Limb (tissue), 2 donors: ENCODE results near the gene SNX10.

Source experiments
- DNase-seq, 2 donors: peaks; one replicate each; pipeline ENCODE4 v3.0.0-alpha.2; 2016; ENCODE audit errors: extremely low spot score in 2 of 2

Gene SNX10

DNA sequence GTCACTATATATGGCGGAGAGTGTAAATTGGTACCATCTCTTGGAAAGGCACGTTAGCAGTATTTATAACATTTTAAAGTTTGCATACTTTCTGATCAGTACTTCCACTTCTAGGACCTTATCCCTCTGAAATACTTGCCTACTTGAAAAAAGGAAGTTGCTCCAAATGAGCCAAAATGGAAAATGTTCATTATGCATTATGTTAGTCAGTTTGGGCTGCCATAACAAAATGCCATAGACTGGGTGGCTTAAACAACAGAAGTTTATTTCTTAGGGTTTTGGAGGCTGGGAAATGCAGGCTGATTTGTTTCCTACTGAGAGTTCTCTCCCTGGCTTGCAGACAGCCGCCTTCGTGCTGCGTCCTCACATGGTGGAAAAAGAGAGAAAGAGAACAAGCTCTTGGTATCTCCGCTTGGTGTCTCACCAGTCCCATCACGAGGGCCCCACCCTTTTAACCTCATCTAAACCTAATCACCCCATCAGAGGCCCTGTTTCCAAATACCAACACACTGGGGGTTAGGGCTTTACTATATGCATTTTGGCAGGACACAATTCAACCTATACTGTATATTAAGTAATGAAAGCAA, 6.9 kb downstream of the SNX10 start:
- no peak for DNase-seq

DNA sequence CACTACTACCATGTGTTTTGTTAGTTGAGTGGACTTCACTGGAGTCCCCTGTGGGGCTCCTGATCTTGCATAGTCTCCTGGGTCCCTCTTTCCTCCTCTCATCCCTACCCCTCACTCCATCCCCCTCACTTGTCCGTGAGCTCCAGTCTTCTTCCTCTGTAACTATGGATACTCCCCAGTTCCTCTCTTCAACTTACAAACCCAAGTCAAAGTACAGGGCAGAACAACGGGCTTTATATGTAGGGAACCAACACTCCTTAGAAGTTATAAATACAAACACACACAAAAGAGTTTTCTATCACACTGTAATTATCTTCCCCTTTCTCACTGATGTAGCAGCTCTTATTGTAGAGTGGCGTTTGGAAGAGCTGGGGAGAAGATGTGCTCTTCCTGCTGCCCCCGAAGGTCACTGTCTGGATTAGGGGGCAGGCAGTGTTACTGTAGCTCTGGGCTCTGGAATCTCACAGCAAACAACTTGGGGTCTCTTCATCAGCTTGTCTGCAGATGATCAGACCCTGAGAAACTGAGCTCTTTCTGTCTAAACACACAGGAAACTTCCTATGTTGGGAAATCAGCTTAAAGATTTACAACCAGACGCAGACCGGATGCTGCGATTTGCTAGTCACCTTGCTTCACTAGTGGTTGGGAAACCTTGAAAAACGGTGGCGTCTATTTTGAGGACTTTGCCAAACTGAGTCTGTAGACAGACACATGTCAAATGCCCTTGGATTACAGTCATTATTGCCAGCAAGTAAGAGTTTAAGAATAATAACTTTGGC, 13.6 kb downstream of the SNX10 start:
- DNase-seq = no peak

DNA sequence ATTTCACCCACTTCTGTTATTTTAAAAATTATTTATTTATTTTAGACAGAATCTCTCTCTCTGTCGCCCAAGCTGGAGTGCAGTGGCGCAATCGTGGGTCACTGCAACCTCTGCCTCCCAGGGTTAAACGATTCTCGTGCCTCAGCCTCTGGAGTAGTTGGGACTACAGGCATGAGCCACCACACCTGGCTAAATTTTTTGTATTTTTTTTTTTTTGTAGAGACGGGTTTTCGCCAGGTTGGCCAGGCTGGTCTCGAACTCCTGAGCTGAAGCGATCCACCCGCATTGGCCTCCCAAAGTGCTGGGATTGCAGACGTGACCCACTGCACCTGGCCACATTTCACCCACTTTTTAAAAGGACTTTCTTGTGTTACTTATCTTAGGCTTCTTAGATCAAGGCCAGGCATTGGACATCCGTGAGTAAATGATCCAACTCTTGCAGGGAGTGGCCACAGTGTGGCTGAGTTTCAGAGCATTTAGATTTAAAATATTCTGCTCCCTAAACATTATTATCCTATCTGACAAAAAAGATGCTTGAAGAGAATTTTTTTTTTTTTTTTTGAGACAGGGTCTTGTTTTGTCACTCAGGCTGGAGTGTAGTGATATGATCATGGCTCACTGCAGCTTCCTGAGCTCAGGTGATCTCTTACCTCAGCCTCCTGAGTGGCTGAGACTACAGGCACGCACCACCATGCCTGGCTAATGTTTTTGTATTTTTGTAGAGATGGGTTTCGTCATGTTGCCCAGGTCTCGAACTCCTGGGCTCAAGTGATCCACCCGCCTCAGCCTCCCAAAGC, 14.4 kb downstream of the SNX10 start:
- DNase-seq = no peak

DNA sequence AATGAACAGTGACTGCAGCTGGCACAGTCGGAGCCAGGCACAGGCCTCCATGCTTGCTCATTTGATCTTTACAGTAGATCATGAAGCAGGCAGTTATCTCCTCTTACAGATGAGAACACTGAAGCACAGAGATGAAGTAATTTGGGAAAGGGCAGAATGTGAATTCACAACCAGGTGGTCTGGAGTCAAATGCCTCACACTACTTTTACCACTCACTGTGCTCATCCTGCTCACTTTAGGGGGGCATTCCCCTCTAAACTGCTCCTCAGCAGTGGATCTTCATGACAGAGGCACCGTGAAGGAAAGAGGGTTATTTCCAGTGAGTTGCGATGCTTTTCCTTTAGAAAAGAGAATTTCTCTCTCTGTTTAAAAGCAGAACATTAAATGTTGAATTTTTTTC, 15.1 kb downstream of the SNX10 start:
- DNase-seq = no peak

DNA sequence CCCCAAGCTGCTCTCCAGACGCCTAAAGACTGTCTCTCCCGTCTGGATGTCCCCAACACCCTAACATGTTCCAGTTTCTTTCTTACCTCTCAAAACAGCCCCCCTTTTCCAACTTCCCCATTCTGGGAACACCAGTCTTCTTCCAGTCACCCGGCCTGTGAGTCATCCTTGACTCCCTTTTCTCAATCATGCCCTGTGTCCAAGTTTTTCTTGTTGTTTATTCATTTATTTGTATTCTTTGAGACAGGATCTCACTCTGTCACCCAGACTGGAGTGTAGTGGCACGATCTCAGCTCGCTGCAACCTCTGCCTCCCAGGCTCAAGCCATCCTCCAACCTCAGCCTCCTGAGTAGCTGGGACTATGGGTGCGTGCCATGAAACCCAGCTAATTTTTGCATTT, 15.6 kb downstream of the SNX10 start:
- DNase-seq = no peak

DNA sequence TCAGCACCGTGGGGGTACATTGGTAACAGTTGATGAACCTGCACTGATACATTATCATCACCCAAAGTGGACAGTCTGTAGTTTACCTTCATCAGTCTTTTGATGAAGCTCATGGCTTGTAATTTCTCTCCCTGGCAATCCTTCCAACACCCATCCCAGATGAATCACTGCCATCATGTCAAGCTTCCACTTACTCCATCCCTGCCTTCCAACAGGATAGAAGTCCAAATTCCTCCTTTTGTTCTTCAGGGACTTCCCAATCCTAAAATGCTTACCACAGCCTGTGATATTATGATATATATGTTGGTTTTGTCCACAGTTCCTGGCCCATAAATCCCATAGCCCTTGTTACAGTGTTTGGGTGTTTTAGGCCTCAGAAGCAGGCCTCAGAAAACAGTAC, 16.1 kb downstream of the SNX10 start:
- DNase-seq = no peak

DNA sequence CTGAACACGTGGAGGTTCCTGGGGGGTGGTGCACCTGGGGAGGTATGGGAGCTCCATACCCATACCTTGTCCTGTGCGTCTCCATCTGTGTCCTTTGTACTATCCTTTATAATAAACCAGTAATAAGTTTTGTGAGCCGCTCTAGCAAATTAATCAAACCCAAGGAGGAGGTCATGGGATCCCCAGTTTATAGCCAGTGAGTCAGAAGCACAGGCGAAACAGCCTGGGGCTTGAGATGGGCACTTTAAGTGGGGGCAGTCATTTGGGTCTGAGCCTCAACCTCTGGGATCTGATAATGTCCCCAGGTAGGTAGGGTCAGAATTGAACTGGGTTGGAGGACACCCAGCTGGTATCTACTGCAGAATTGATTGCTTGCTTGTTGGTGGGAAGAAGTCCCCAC, 16.9 kb downstream of the SNX10 start:
- no peak for DNase-seq

DNA sequence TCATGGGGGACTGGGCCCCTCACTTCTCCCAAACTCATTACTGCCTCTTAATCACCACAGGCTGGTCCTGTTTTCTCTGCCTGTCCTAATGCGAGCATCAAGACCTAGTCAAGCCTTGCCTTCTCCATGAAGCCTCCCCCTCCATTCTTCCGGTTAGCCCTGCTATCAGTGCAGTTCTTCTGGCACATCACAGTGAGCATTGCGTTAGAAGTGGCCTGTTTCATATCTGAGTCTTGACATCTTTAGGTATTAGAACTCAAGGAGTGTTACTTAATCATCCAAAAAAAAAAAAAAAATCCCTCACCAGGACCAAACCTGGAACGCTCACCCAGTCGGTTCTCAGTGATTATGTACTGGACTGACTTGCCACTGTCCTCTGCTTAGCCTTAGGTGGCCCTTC, 17.4 kb downstream of the SNX10 start:
- DNase-seq = no peak

DNA sequence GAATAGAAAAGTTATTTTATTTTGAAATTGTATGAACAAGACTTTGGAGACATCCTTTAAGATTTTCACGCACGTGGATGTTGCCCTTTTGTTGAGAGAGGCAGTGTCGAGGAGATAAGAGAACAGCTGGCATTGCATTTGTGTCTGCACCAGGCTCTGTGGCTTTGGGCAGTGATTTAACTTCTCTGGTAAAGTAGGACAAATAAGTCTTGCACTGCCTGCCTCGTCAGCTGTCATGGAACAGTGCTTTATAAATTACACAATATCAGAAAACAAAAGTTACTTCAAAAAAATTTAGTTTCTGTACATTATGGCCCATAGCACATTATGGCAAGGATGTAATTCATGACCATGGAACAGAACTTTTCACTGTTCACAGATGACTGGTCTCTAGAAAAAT, 20.1 kb downstream of the SNX10 start:
- DNase-seq = no peak

DNA sequence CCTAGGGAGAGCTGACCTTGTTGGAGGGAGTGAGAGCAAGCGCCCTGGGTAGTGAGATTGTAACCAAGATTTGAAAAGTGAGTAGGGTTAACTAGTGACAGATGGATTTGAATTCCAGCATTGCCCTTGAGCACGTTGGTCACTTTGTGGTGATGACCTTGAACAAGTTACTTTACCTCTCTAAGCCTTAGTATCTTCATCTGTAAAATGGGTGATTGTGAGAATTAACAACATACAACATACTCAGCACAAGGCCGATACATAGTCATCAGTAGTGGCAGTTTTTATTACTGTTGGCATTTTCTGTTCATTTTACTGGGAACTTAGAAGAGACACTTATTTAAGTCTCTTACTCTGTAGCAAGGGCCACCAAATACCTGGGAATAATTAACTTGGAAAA, 25.5 kb downstream of the SNX10 start:
- DNase-seq = no peak

DNA sequence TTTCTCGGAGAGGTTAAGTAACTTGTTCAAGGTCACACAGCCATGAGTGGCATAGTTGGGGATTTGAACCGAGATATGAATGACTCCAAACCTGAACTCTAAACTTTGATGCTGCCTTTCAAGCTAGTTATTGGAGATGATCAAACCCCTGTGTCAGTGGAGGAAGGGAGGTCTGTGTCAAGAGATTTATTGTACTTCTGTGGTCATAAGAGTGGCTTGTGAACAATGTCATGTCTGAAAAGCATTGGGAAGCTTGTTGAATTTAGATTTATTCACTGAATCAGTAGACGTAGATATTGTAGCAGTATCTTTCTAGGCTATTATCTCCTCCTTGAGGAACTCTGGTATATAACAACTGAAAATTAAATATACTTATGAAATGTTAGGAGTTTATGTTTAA, 27.3 kb downstream of the SNX10 start:
- no peak for DNase-seq

DNA sequence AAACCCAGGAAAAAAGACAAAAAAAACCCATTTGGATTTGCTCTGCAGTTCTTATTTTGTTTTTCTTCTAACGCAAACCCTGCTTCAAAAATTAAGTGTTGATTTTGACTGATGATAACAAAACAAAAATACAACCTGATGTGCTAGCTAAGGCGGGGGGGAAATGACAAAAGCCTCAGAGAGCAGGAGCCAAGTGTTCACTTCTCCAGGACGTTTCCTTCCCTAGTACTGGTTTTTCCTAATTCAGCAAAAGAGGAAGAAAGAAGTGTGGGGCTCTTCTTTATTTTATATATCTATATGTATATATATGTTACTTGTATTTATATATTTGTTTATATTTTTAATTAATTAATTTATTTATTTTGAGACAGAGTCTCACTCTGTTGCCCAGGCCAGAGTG, 28.0 kb downstream of the SNX10 start:
- no peak for DNase-seq

DNA sequence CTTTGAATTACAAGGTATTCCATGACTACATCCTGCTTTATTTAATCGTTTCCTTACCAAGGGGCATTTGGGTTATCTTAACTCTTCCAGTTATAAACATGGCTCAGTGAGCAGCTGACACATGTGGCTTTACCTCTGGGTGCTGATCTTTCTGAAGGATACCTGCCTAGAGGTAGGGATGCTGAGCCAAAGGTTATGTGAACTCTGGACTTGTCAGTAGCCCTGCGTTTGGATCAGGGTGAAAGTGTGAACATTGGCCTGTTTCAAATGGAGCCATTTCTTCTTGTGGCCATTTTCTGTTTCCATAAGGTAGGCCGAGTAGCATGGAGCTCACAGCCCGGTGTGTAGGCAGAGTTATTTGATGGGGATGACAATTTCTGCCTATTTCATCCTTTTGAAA, 29.2 kb downstream of the SNX10 start:
- no peak for DNase-seq

DNA sequence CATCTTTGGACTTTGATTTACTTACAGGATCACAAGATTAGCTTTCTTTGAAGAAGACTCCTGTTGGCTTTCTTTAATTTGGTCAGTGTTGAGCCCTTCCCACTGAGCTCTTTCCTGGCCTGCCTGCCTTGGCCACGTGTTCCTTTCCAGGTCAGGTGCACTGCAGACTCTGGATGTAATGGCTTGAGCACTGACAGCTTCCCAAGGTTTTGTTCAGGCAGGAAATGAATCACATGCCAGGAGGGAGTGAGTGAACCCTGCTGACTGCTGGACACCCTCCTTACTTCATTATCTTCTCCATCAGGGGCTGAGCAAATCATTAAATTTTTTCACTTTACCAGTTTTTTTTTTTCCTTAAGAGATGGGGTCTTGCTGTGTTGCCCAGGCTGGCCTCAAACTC, 29.8 kb downstream of the SNX10 start:
- no peak for DNase-seq

DNA sequence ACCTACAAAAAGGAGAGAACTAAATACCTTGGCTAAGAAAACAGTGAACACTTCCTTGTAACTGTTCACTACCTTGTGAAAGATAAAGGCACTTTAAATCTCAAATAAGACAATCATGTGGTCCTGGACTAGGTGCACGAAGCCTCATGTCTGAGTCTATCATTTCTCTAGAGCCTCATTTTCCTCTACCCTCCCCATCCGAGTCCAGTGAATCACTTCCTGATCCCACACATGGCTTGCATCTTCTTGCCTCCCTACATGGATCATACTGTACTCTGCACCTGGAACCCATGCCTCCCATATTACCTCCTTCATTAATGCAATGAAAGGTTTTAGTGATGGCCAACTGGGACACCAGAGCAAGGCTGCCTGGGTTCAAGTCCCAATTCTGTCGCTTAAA, 34.5 kb downstream of the SNX10 start:
- no peak for DNase-seq

DNA sequence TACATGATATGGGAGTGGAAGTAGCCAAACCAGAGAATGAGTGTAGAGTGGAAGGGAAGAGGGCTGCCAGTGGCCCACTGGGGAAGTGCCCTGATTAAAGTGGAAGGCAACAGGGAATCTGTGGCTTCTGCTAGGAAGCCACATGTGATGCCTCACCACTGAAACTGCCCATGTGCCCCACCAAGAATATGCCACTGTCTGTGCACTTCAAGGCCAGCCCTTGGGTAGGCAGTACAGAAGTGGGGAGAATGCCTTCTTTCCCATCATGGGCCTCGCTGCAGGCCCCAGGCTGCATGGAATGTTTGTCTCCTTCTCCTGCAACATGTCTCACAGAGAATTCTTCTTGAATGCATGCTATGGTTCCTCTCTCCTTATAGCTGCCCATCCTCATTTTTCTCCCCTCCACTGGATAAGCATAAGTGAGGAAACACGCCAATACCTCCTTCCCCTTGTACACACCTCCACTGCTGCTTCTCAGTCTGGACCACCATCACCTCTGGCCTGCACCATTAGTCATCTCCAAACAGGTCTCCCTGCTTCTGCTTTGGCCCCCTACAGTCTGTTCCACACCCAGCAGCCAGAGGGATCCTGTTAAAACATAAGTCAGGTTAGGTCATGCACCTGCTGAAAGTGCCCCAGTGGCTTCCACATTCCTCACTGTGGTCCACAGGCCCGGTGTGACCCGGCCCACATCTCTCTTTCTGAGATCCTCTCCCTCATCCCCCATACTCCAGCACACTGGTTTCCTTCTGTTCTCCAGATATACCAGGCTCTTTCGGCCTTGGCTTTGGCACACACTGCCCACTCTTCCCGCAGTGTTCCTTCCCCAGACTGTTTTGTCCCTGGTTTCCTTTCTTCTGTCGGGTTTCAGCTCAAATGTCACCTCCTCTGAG, 37.1 kb downstream of the SNX10 start:
- DNase-seq = no peak

DNA sequence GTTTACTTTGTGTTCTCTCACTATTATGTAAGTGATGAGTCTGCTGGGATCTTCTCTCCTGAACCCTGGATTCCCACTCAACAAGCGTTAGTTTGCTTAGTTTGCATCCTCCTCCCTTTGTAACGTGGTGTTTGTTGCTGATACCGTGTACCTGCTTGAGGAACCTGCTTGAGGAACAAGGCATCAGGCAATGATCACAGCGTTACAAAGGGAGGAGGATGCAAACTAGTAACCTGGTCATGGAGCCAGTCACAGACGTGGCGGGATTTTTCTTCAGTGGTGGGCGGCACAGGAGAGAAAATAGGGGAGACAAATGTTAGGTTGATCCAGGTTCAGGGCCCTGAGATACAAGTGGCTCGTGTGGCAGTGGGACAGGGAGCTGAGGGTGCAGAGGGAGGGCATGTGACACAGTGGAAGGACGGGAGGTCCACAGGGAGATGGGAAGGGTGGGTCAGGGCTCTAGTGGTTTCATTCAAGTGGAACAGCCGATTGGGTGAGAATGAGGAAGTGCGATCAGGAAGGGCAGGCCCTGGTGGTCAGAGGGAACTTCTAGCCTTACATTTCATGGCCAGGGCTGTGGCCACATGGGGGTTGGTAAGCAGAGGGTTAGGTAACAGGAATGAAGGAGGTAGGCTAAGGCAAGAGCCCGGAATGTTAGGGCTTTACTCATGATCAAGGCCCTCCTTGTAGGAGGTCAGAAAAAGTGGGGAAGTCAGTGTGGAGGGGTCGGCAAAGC, 38.0 kb downstream of the SNX10 start:
- DNase-seq = no peak

DNA sequence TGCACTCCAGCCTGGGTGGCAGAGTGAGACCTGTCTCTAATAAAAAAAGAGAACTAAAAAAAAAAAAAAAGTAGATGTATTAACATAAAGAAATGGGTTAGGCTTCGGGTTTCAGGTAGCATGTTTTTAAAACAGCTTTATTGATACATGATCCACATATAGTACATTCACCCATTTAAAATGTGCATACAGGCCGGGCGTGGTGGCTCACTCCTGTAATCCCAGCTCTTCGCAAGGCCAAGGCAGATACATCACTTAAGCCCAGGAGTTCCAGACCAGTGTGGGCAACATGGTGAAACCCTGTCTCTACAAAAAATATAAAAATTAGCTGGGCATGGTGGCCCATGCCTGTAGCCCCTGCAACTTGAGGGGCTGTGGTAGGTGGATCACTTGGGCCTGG, 39.5 kb downstream of the SNX10 start:
- DNase-seq = no peak

DNA sequence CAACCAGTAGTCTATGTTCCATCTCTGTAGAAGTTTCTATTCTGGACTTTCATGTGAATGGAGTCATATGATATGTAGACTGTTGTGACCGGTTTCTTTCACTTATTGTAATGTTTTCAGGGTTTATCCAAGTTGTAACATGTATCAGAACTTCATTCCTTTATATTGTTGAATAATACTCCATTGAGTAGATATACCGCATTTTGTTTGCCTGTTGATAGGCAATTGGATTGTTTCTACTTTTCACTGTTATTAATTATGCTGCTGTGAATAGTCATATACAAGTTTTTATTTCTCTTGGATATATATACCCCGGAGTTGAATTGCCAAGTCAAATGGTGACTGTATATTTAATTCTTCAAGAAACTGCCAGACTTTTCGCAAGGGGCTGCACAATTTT, 40.1 kb downstream of the SNX10 start:
- DNase-seq = no peak

DNA sequence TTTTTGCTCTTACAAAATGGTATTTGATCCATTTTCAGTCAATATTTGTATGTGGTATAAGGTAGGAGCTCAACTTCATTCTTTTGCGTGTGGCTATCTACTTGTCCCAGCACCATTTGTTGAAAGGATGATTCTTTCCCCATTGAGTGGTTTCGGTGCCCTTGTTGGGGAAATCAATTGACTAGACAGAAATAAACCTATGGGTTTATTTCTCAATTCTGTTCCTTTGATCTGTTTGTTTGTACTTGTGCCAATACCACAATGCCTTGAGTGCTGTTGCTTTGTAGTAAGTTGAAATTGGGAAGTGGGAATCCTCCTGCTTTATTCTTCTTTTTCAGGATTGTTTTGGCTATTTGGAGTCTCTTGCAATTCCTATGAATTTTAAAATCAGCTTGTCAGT, 41.0 kb downstream of the SNX10 start:
- no peak for DNase-seq
